Smooth muscle cell (in vitro differentiated cells): ENCODE data around the gene FANCG. TPM values are rescaled to one million over a fixed set of nuclear protein-coding genes. Genes with fewer than 3 reads are reported as not detected.

Experiments used
- DNase-seq: peaks from one replicate; lab custom pipeline; 2025; ENCODE audit not compliant: unreplicated experiment; lab: John Stamatoyannopoulos, UW
- H2AFZ ChIP-seq: fragments of 200-600 bp; sonication (generic); 2 replicates; pipeline ENCODE4 v1.6.0; 2016; ENCODE audit warnings: antibody characterized with exemption, low read depth, mild to moderate bottlenecking
- H3F3A ChIP-seq: fragments of 200-600 bp; sonication (generic); 2 replicates; pipeline ENCODE4 v1.6.0; 2017; ENCODE audit warnings: antibody characterized with exemption, low read depth
- H3K27ac ChIP-seq: fragments of 200-600 bp; sonication (generic); 2 replicates; pipeline ENCODE4 v1.5.1; 2016; ENCODE audit warnings: low read depth, mild to moderate bottlenecking
- H3K27me3 ChIP-seq: fragments of 200-600 bp; sonication (generic); 2 replicates; pipeline ENCODE4 v1.6.1; 2016; ENCODE audit warnings: low read depth, mild to moderate bottlenecking
- H3K36me3 ChIP-seq: fragments of 200-600 bp; sonication (generic); 2 replicates; pipeline ENCODE4 v1.5.1; 2016; ENCODE audit warnings: low read depth
- H3K4me1 ChIP-seq: fragments of 200-600 bp; sonication (generic); 2 replicates; pipeline ENCODE4 v1.5.1; 2016; ENCODE audit warnings: low read depth
- H3K4me2 ChIP-seq: fragments of 200-600 bp; sonication (generic); 2 replicates; pipeline ENCODE4 v1.6.0; 2016; ENCODE audit warnings: mild to moderate bottlenecking
- H3K4me3 ChIP-seq: fragments of 200-600 bp; sonication (generic); 2 replicates; pipeline ENCODE4 v1.5.1; 2016; ENCODE audit warnings: mild to moderate bottlenecking
- H3K79me2 ChIP-seq: fragments of 200-600 bp; sonication (generic); 2 replicates; pipeline ENCODE4 v1.6.0; 2016; ENCODE audit warnings: low read depth, mild to moderate bottlenecking
- H3K9ac ChIP-seq: fragments of 200-600 bp; sonication (generic); 2 replicates; pipeline ENCODE4 v1.6.0; 2016; ENCODE audit warnings: low read depth
- H3K9me3 ChIP-seq: fragments of 200-600 bp; sonication (generic); replicated peaks from 2 replicates; pipeline ENCODE4 v1.5.1; 2016; ENCODE audit warnings: low read depth
- H4K20me1 ChIP-seq: fragments of 200-600 bp; sonication (generic); 2 replicates; pipeline ENCODE4 v1.6.0; 2016; ENCODE audit warnings: low read depth
- CTCF ChIP-seq: fragments of 200-600 bp; sonication (generic); IDR thresholded peaks from 2 replicates; pipeline ENCODE4 v1.5.1; 2017; ENCODE audit warnings: borderline replicate concordance, mild to moderate bottlenecking, antibody characterized with exemption; ENCODE audit not compliant: insufficient read depth, poor library complexity, severe bottlenecking
- WGBS: methylation state at CpG from one replicate; pipeline ENCODE4 v1.1.7; 2016; ENCODE audit warnings: low lambda C conversion rate; 5-methylcytosine and 5-hydroxymethylcytosine counted together
- polyA plus RNA-seq: library from polyadenylated mRNA; unstranded; fragments of >200 nt; fragmentation: Nextera tagmentation; extraction: Ambion mirVana; gene quantifications from 2 replicates; pipeline ENCODE4 v1.2.1, GENCODE V29; 2016
- total RNA-seq: library from RNA; depleted of rRNA; stranded (reverse); fragments of >200 nt; gene quantifications from 2 replicates; pipeline ENCODE4 v1.2.3, GENCODE V29; 2014

The FANCG gene
- total and polyA plus RNA-seq, 2 experiments from 2014 or later, result 13.0 to 19.0 TPM

- Histone ChIP-seq H3K27me3 (peaks cover 4% of the 10 kb centered on the region), H2AFZ (no peak overlapping the region), H3K36me3 (peaks cover 3% of the 10 kb centered on the region), H3K9ac (peak overlapping the region; percentile 100), H4K20me1 (peaks cover 62% of the 10 kb centered on the region), H3K4me3 (peak overlapping the region; percentile 100), H3F3A (peaks cover 6% of the 10 kb centered on the region), H3K27ac (peak overlapping the region; percentile 100), H3K79me2 (peaks cover 57% of the 10 kb centered on the region), H3K4me2 (peak overlapping the region; percentile 94), H3K9me3 (no peaks in the 10 kb centered on the region), H3K4me1 (peaks cover 22% of the 10 kb centered on the region)
- no peak for DNase-seq
- 3% methylated on average over 20 of the region's 20 CpGs for WGBS
- TF ChIP-seq CTCF, result no peak
These were observed 8.6 kb downstream of the FANCG start for GRCh38 chr9:35070823-35071813.

- Histone ChIP-seq H3K36me3 (peaks cover 13% of the 10 kb centered on the region), H3F3A (peaks cover 6% of the 10 kb centered on the region), H4K20me1 (peaks cover 83% of the 10 kb centered on the region), H3K27ac (no peak overlapping the region), H3K79me2 (peaks cover 76% of the 10 kb centered on the region), H3K9ac (no peak overlapping the region), H3K4me2 (peak overlapping the region; percentile 94), H3K9me3 (no peaks in the 10 kb centered on the region), H3K4me3 (peak overlapping the region; percentile 4), H3K4me1 (peaks cover 22% of the 10 kb centered on the region), H2AFZ (no peak overlapping the region), H3K27me3 (peaks cover 4% of the 10 kb centered on the region)
- 91% methylated on average over 4 of the region's 4 CpGs for whole genome bisulfite sequencing
- no peak for DNase-seq
- TF ChIP-seq CTCF, result no peak
These were observed 10.7 kb downstream of the FANCG start for GRCh38 chr9:35069020-35069419.

GRCh38 chr9:35067056-35067455 lies 12.7 kb downstream of the FANCG start:
- Histone ChIP-seq H3K9ac (no peak overlapping the region), H3K79me2 (peaks cover 95% of the 10 kb centered on the region), H3K4me1 (peaks cover 18% of the 10 kb centered on the region), H3K36me3 (peaks cover 31% of the 10 kb centered on the region), H3K9me3 (no peaks in the 10 kb centered on the region), H3K4me2 (no peak overlapping the region), H3K27me3 (peaks cover under 1% of the 10 kb centered on the region), H3K4me3 (no peak overlapping the region), H4K20me1 (peaks cover 100% of the 10 kb centered on the region), H2AFZ (no peak overlapping the region), H3K27ac (no peak overlapping the region), H3F3A (peaks cover 6% of the 10 kb centered on the region)
- WGBS, result 100% methylated on average over 1 of the region's 1 CpG
- DNase-seq, result no peak
- no peak for TF ChIP-seq CTCF
